T-helper 2 cell treated with Interferon-gamma antibody and Interleukin-4, amounts not matched to agents 5 μg/mL and 100 μg/mL, for 36 hours (primary cell): ENCODE results near the gene TMPRSS15.

Experiments
- DNase-seq: peaks from one replicate; pipeline ENCODE4 v3.0.0; 2021; ENCODE audit warnings: low spot score
- H3K27ac Mint-ChIP-seq: one replicate; pipeline ENCODE4 v1.8.0; 2021; ENCODE audit warnings: mild to moderate bottlenecking, mixed read lengths
- H3K27me3 Mint-ChIP-seq: one replicate; pipeline ENCODE4 v1.8.0; 2021; ENCODE audit warnings: low read depth, mixed read lengths
- H3K36me3 Mint-ChIP-seq: one replicate; pipeline ENCODE4 v1.8.0; 2021; ENCODE audit warnings: low read depth, mixed read lengths
- H3K4me1 Mint-ChIP-seq: one replicate; pipeline ENCODE4 v1.8.0; 2021; ENCODE audit warnings: low read depth, mixed read lengths
- H3K4me3 Mint-ChIP-seq: one replicate; pipeline ENCODE4 v1.8.0; 2022; ENCODE audit warnings: mild to moderate bottlenecking, moderate library complexity, mixed read lengths
- H3K9me3 Mint-ChIP-seq: one replicate; pipeline ENCODE4 v1.8.0; 2021; ENCODE audit warnings: mixed read lengths

The TMPRSS15 gene

DNA sequence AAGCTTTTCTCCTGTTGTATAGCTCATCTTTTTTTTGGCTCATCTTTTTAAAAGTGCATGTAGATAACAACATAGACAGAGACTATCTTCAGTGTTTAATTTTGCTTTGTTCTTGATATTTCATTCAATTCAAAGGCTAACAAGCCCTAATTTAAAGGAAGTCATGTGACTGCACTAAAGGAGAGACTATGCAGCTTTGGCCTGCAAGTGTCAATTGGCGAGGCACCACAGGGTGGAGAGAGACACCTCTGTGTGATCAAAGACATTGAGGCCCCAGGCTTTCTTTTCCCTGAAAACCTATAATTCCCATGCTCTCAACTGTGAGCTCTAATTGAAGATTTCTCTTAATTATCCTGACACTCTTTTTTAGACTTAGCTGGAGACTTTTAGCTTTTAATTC is 105.4 kb downstream of the TMPRSS15 start:
- Mint-ChIP-seq H3K4me3 (no peak overlapping the region), H3K4me1 (no peaks in the 10 kb centered on the region), H3K27ac (no peak overlapping the region), H3K9me3 (no peaks in the 10 kb centered on the region), H3K27me3 (no peaks in the 10 kb centered on the region), H3K36me3 (no peaks in the 10 kb centered on the region)
- DNase-seq, result no peak

DNA sequence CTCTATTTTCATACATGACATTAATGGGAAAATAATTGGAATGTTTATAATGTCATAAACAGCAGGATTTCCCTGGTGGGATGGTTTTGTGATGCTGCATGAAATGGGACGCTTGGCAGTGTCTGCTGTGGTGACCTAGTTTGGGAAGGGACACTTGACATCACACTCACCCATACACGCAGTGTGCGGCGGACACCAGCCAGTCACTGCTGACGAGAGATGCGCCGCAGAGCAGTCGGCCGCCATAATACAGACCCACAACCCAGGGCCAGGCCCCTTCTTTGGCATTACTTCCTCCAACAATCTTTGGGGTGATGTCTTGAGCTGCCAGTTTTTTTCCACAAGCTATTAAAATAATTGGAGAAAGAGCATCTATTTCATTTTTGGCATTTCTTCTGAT is 109.5 kb downstream of the TMPRSS15 start:
- Mint-ChIP-seq H3K27ac (no peak overlapping the region), H3K36me3 (no peaks in the 10 kb centered on the region), H3K4me1 (no peaks in the 10 kb centered on the region), H3K27me3 (no peaks in the 10 kb centered on the region), H3K4me3 (no peak overlapping the region), H3K9me3 (no peaks in the 10 kb centered on the region)
- no peak for DNase-seq

- Mint-ChIP-seq H3K9me3 (no peaks in the 10 kb centered on the region), H3K36me3 (no peaks in the 10 kb centered on the region), H3K4me3 (no peak overlapping the region), H3K4me1 (no peaks in the 10 kb centered on the region), H3K27ac (no peak overlapping the region), H3K27me3 (no peaks in the 10 kb centered on the region)
- DNase-seq, result no peak
Measured at GRCh38 chr21:18289876-18290275, 113.7 kb downstream of the TMPRSS15 start.

- Mint-ChIP-seq H3K9me3 (peaks cover 8% of the 10 kb centered on the region), H3K27ac (no peak overlapping the region), H3K4me3 (no peak overlapping the region), H3K4me1 (no peaks in the 10 kb centered on the region), H3K36me3 (no peaks in the 10 kb centered on the region), H3K27me3 (no peaks in the 10 kb centered on the region)
- no peak for DNase-seq
Measured at GRCh38 chr21:18285379-18285778, 118.2 kb downstream of the TMPRSS15 start.

DNA sequence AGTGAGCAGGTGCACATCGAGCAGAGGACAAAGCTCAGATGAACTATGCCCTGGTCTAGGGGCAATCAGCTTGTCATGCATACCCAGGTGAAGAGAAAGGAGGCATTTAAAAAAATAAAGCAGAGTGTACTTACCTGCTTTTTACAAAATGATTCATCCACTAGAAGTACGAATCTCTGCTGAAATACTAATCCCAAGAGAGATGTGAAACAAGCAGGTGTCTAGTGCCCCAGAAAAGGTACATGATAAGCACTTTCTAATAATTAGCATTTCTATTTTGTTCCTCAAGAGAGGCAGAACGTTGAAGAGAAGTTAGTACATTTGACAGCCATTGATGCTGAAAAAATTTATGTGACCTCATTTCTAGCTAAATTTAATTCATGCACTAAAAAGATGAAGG is 127.8 kb downstream of the TMPRSS15 start:
- peaks cover 5% of the 10 kb centered on the region for H3K9me3 Mint-ChIP-seq

GRCh38 chr21:18274370-18274769 is 129.2 kb downstream of the TMPRSS15 start:
- Mint-ChIP-seq H3K4me1 (no peaks in the 10 kb centered on the region), H3K27ac (no peak overlapping the region), H3K27me3 (no peaks in the 10 kb centered on the region), H3K4me3 (no peak overlapping the region), H3K9me3 (no peaks in the 10 kb centered on the region), H3K36me3 (no peaks in the 10 kb centered on the region)
- DNase-seq, result no peak

More for the DNA sequence above, 127.8 kb downstream of the TMPRSS15 start:
- no peak for DNase-seq
- H3K27me3 Mint-ChIP-seq, result no peaks in the 10 kb centered on the region
- no peak overlapping the region for H3K27ac Mint-ChIP-seq
- no peak overlapping the region for H3K4me3 Mint-ChIP-seq
- no peaks in the 10 kb centered on the region for H3K36me3 Mint-ChIP-seq
- H3K4me1 Mint-ChIP-seq, result no peaks in the 10 kb centered on the region

GRCh38 chr21:18273400-18273799 is 130.2 kb downstream of the TMPRSS15 start:
- Mint-ChIP-seq H3K4me1 (no peaks in the 10 kb centered on the region), H3K9me3 (no peaks in the 10 kb centered on the region), H3K4me3 (no peak overlapping the region), H3K36me3 (no peaks in the 10 kb centered on the region), H3K27ac (no peak overlapping the region), H3K27me3 (no peaks in the 10 kb centered on the region)
- DNase-seq, result no peak

DNA sequence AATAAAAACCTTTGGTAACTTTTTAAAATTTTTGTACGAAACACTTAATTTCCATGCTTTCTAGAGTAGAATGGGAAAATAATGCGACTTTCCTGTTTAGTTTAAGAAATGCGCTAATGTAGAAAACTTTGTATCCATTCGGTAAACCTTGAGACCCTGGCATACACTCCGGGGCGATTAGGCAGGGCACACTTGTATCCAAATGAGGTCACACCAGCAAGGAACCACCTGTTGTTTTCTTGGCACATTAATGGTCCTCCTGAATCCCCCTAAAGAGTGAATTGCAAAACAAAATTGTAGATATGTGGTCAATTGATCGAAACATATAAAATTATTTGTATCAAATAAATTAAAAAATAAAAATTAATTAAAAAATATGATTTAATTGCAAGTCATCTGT is 133.7 kb downstream of the TMPRSS15 start:
- Mint-ChIP-seq H3K4me3 (no peak overlapping the region), H3K27ac (no peak overlapping the region), H3K27me3 (no peaks in the 10 kb centered on the region), H3K36me3 (no peaks in the 10 kb centered on the region), H3K9me3 (peaks cover 4% of the 10 kb centered on the region), H3K4me1 (no peaks in the 10 kb centered on the region)
- no peak for DNase-seq

DNA sequence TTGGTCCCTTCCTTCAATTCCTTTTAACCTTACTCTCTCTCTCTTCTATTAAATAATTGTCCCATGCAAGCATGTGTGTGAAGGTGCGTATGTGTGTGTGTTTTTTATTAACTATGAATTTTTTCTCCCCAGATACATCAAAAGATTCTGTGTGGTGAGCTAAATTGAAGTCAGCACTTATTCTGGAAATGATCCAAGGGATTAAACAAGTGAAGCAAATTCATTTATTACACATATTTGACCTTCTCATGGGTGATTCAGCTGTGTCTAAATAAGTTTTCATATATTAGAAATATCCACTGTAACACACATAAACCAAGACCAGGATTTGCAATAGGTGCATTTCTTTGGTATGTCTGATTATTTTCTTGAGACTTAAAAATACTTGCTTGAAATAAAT is 134.7 kb downstream of the TMPRSS15 start:
- Mint-ChIP-seq H3K27ac (no peak overlapping the region), H3K27me3 (no peaks in the 10 kb centered on the region), H3K36me3 (no peaks in the 10 kb centered on the region), H3K4me3 (no peak overlapping the region), H3K4me1 (no peaks in the 10 kb centered on the region), H3K9me3 (peaks cover 4% of the 10 kb centered on the region)
- DNase-seq, result no peak

DNA sequence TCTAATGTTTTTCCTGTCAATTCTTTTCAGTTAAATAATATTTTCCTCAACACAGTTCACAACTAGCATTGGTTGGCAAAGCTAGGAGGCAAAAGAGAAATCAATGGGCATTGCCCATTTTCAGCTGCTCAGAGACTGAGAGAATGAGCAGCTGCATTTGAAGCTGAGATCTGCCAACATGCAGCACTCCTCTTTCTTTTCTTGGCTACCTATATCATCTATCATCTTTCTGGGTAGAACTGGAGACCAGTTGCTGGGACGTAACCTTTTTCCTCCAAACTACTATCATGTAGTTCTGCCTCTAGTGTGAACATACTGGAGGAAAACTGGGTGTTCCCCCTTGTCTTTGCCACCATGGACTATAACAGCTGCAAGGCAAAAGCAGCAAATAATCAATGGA is 136.1 kb downstream of the TMPRSS15 start:
- Mint-ChIP-seq H3K36me3 (no peaks in the 10 kb centered on the region), H3K4me3 (no peak overlapping the region), H3K27me3 (no peaks in the 10 kb centered on the region), H3K27ac (no peak overlapping the region), H3K9me3 (peaks cover 4% of the 10 kb centered on the region), H3K4me1 (no peaks in the 10 kb centered on the region)
- DNase-seq, result no peak

GRCh38 chr21:18265944-18266343 is 137.6 kb downstream of the TMPRSS15 start:
- Mint-ChIP-seq H3K4me3 (no peak overlapping the region), H3K9me3 (peaks cover 4% of the 10 kb centered on the region), H3K4me1 (no peaks in the 10 kb centered on the region), H3K27me3 (no peaks in the 10 kb centered on the region), H3K27ac (no peak overlapping the region), H3K36me3 (no peaks in the 10 kb centered on the region)
- no peak for DNase-seq

- Mint-ChIP-seq H3K27ac (no peak overlapping the region), H3K36me3 (no peaks in the 10 kb centered on the region), H3K4me3 (no peak overlapping the region), H3K27me3 (no peaks in the 10 kb centered on the region), H3K4me1 (no peaks in the 10 kb centered on the region), H3K9me3 (no peaks in the 10 kb centered on the region)
- DNase-seq, result no peak
Measured at GRCh38 chr21:18253799-18254198, 149.8 kb downstream of the TMPRSS15 start.

- H3K36me3 Mint-ChIP-seq, result no peaks in the 10 kb centered on the region
- H3K4me3 Mint-ChIP-seq, result no peak overlapping the region
- no peaks in the 10 kb centered on the region for H3K4me1 Mint-ChIP-seq
- H3K9me3 Mint-ChIP-seq, result no peaks in the 10 kb centered on the region
- H3K27me3 Mint-ChIP-seq, result no peaks in the 10 kb centered on the region
- no peak for DNase-seq
- no peak overlapping the region for H3K27ac Mint-ChIP-seq
Measured at GRCh38 chr21:18253221-18253620, 150.4 kb downstream of the TMPRSS15 start.

DNA sequence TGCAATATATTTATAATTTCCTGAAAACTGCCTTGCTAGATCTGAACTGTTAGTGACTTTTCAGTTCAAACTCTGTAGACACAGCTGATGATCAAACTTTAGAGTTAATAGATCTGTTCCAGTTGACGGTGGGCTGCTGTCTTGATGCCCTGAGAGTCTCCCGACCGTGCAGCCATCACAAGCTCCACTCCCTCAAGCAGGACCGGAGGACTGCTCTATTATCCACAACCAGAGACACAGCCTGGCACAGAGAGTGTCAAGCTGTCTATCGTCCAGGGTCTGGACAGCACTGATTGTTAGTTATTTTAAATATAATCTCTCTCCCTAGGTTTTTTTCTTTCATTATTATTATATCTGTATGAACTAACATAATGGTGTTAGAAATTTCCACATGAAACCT is 150.9 kb downstream of the TMPRSS15 start:
- no peak overlapping the region for H3K4me3 Mint-ChIP-seq
- no peaks in the 10 kb centered on the region for H3K4me1 Mint-ChIP-seq
- H3K36me3 Mint-ChIP-seq, result no peaks in the 10 kb centered on the region
- DNase-seq, result no peak
- no peaks in the 10 kb centered on the region for H3K27me3 Mint-ChIP-seq
- no peak overlapping the region for H3K27ac Mint-ChIP-seq
- no peaks in the 10 kb centered on the region for H3K9me3 Mint-ChIP-seq

DNA sequence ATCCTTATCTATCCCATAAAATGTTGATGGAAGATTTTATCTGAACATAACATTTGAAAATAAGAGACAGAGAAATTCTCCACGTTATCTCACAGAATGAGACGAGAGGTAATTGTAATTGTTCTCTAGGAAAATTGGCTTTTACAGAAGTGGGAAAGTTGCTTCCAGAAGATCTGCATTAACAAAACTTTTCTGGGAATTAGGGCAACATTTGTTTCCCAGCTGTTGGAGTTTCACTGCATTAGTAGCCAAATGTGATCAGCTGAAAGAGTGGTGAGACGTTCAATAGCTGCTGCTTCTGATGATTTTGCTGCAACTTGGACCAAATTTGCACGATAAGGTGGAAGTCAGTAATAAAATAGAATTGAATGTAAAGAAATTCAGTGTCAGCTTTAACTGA is 151.3 kb downstream of the TMPRSS15 start:
- no peak overlapping the region for H3K27ac Mint-ChIP-seq
- H3K4me1 Mint-ChIP-seq, result no peaks in the 10 kb centered on the region
- H3K27me3 Mint-ChIP-seq, result no peaks in the 10 kb centered on the region
- no peak for DNase-seq
- H3K4me3 Mint-ChIP-seq, result no peak overlapping the region
- no peaks in the 10 kb centered on the region for H3K36me3 Mint-ChIP-seq
- no peaks in the 10 kb centered on the region for H3K9me3 Mint-ChIP-seq
